Breast epithelium (tissue), 3 donors: ENCODE results near the gene KMT2D.

Source experiments
- CTCF ChIP-seq, 3 donors: fragments of 450-650 bp; IDR thresholded peaks; one replicate each; pipeline ENCODE4 v1.5.1; 2016 to 2017; ENCODE audit warnings: antibody characterized with exemption in 3 of 3, mild to moderate bottlenecking in 3 of 3, moderate library complexity in 3 of 3
- POLR2AphosphoS5 ChIP-seq, 3 donors: sonication (generic); formaldehyde crosslinking; IDR thresholded peaks; one replicate each; pipeline ENCODE4 v1.6.1; 2017; ENCODE audit warnings: antibody characterized with exemption in 3 of 3

DNA sequence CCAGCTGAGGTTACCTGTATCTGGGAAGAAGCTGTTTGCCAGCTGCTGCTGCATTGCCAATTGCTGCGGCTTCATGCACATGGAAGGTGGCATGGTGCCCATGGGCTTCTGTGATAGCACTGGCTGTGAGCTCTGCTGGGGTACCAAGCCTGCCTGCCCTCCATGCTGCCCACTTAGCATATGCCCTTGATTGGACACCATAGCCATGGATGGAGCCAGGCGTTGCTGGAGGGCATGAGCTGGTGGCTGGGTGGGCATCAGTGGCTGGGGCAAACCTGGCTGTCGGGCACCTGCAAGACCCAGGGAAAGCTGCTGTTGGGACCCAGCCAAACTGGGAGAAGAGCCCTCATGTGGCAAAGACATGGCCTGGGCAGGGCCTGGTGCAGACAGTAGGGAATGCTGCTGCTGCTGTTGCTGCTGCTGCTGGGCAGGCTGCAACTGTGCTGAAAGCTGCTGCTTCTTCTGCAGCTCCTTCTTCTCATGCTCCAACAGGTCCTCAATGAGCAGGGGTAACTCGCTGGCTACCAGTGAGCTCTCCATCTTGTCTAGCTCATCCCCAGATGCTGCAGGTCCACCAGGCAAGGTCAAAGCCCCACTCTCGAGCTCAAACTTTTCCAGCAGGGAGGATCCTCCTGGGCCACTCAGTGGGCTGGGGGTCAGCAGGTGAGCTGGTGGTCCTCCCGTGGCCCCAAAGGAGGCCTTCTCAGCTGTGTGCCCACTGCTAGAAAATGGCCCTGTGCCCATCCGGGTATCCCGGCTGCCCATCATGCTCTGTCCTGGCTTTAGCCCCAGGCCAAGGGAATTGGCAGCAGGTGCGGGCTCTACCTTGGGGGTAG is 23.3 kb downstream of the KMT2D start:
- TF ChIP-seq CTCF (IDR thresholded peaks at IDR 0.05) (no peak), POLR2AphosphoS5 (IDR thresholded peaks at IDR 0.05) (no peak)
